WTC11 (cell line): ENCODE results near the gene NR3C1. TPM values are rescaled to one million over a fixed set of nuclear protein-coding genes. Genes with fewer than 3 reads are reported as not detected.

Experiments
- ATAC-seq: fragments of 200-7000 bp; cut with Tn5 transposase; 2 replicates; pipeline ENCODE4 v1.10.0; 2021; ENCODE audit warnings: mild to moderate bottlenecking, moderate library complexity
- CTCF ChIA-PET: fragments of 300-600 bp; sonication (Branson Sonifier 250); formaldehyde crosslinking; loops from one replicate; lab custom pipeline; 2021; ENCODE audit warnings: antibody characterized with exemption; lab: Charles Lee
- POLR2A ChIA-PET: fragments of 350-600 bp; sonication (Branson Sonifier 250); formaldehyde crosslinking; loops from one replicate; lab custom pipeline; 2021; ENCODE audit warnings: antibody characterized with exemption; lab: Charles Lee
- DNase-seq: peaks from one replicate; pipeline ENCODE4 v3.0.0; 2021; ENCODE audit warnings: low spot score
- H3K27ac Mint-ChIP-seq: 2 replicates; pipeline ENCODE4 v1.8.0; 2021; ENCODE audit warnings: mixed read lengths
- H3K27me3 Mint-ChIP-seq: 2 replicates; pipeline ENCODE4 v1.8.0; 2021; ENCODE audit warnings: low read depth, mild to moderate bottlenecking, moderate library complexity, mixed read lengths
- H3K36me3 Mint-ChIP-seq: 2 replicates; pipeline ENCODE4 v1.8.0; 2021; ENCODE audit warnings: mixed read lengths
- H3K4me1 Mint-ChIP-seq: 2 replicates; pipeline ENCODE4 v1.8.0; 2022; ENCODE audit warnings: mixed read lengths
- H3K4me3 Mint-ChIP-seq: 2 replicates; pipeline ENCODE4 v1.8.0; 2021; ENCODE audit warnings: mild to moderate bottlenecking, moderate library complexity, mixed read lengths
- H3K9me3 Mint-ChIP-seq: 2 replicates; pipeline ENCODE4 v1.8.0; 2021; ENCODE audit warnings: mixed read lengths
- ATF2 ChIP-seq: sonication (generic); formaldehyde crosslinking; IDR thresholded peaks from 2 replicates; pipeline ENCODE4 v1.8.1; 2022; ENCODE audit warnings: low read depth, missing genetic modification reagents, borderline replicate concordance
- CREB1 ChIP-seq: sonication (generic); formaldehyde crosslinking; IDR thresholded peaks from 2 replicates; pipeline ENCODE4 v1.8.0; 2023; ENCODE audit warnings: mild to moderate bottlenecking, missing genetic modification reagents
- CTCF ChIP-seq: fragments of 200-600 bp; IDR thresholded peaks from 2 replicates; pipeline ENCODE4 v1.8.0; 2022; ENCODE audit warnings: antibody characterized with exemption
- ELF4 ChIP-seq: sonication (generic); formaldehyde crosslinking; IDR thresholded peaks from 2 replicates; pipeline ENCODE4 v1.8.1; 2022; ENCODE audit warnings: low read depth, mild to moderate bottlenecking, moderate library complexity, missing genetic modification reagents
- ETV6 ChIP-seq: sonication (generic); formaldehyde crosslinking; IDR thresholded peaks from 2 replicates; pipeline ENCODE4 v1.8.1; 2022; ENCODE audit warnings: mild to moderate bottlenecking, missing genetic modification reagents
- FOXK1 ChIP-seq: sonication (generic); formaldehyde crosslinking; IDR thresholded peaks from 2 replicates; pipeline ENCODE4 v1.8.0; 2022; ENCODE audit warnings: mild to moderate bottlenecking, moderate library complexity, missing genetic modification reagents
- FOXP1 ChIP-seq: sonication (generic); formaldehyde crosslinking; IDR thresholded peaks from 2 replicates; pipeline ENCODE4 v1.8.0; 2022; ENCODE audit warnings: missing genetic modification reagents, mild to moderate bottlenecking, moderate library complexity, borderline replicate concordance
- GRHL2 ChIP-seq: fragments of 250-450 bp; sonication (Bioruptor Pico); IDR thresholded peaks from 2 replicates; pipeline ENCODE4 v1.8.0; 2022; ENCODE audit warnings: mild to moderate bottlenecking, moderate library complexity; ENCODE audit not compliant: insufficient replicate concordance, severe bottlenecking
- GTF2I ChIP-seq: fragments of 250-450 bp; sonication (Bioruptor Pico); conservative IDR thresholded peaks from 2 replicates; pipeline ENCODE4 v1.4.0; 2021; ENCODE audit warnings: mild to moderate bottlenecking
- JAZF1 ChIP-seq: fragments of 250-450 bp; sonication (Bioruptor Pico); IDR thresholded peaks from 2 replicates; pipeline ENCODE4 v1.9.0; 2021; ENCODE audit warnings: moderate library complexity, mild to moderate bottlenecking, inconsistent platforms
- JUN ChIP-seq: sonication (generic); formaldehyde crosslinking; IDR thresholded peaks from 2 replicates; pipeline ENCODE4 v1.8.0; 2023; ENCODE audit warnings: mild to moderate bottlenecking, missing genetic modification reagents
- NFATC4 ChIP-seq: fragments of 250-450 bp; sonication (Bioruptor Pico); IDR thresholded peaks from 2 replicates; pipeline ENCODE4 v1.9.0; 2021; ENCODE audit warnings: mild to moderate bottlenecking
- NFE2L1 ChIP-seq: sonication (generic); formaldehyde crosslinking; IDR thresholded peaks from 2 replicates; pipeline ENCODE4 v1.8.1; 2023; ENCODE audit warnings: missing genetic modification reagents
- NR2C2 ChIP-seq: sonication (generic); formaldehyde crosslinking; IDR thresholded peaks from 2 replicates; pipeline ENCODE4 v1.8.0; 2022; ENCODE audit warnings: mild to moderate bottlenecking, missing genetic modification reagents
- SOX15 ChIP-seq: fragments of 250-450 bp; sonication (Bioruptor Pico); IDR thresholded peaks from 2 replicates; pipeline ENCODE4 v1.9.0; 2021; ENCODE audit warnings: mild to moderate bottlenecking
- SP1 ChIP-seq: sonication (generic); formaldehyde crosslinking; conservative IDR thresholded peaks from 2 replicates; pipeline ENCODE4 v1.8.1; 2022; ENCODE audit warnings: missing genetic modification reagents
- TP53 ChIP-seq: sonication (generic); formaldehyde crosslinking; IDR thresholded peaks from 2 replicates; pipeline ENCODE4 v1.8.1; 2023; ENCODE audit warnings: mild to moderate bottlenecking, missing genetic modification reagents
- ZBTB43 ChIP-seq: sonication (generic); formaldehyde crosslinking; IDR thresholded peaks from 2 replicates; pipeline ENCODE4 v1.8.1; 2023; ENCODE audit warnings: mild to moderate bottlenecking, missing genetic modification reagents
- ZNF232 ChIP-seq: sonication (generic); formaldehyde crosslinking; IDR thresholded peaks from 2 replicates; pipeline ENCODE4 v1.8.0; 2022; ENCODE audit warnings: mild to moderate bottlenecking, missing genetic modification reagents
- ZNF396 ChIP-seq: fragments of 250-450 bp; sonication (Bioruptor Pico); IDR thresholded peaks from 2 replicates; pipeline ENCODE4 v1.8.0; 2021; ENCODE audit warnings: mild to moderate bottlenecking, moderate library complexity, borderline replicate concordance
- ZNF416 ChIP-seq: fragments of 250-450 bp; sonication (Bioruptor Pico); IDR thresholded peaks from 2 replicates; pipeline ENCODE4 v1.9.0; 2021; ENCODE audit warnings: mild to moderate bottlenecking, inconsistent platforms
- total RNA-seq: library from RNA; stranded (reverse); gene quantifications from 3 replicates; pipeline ENCODE4 v1.2.3, GENCODE V29; 2021
- TF ChIP-seq, protein P1 (sequence below): fragments of 250-450 bp; sonication (Bioruptor Pico); IDR thresholded peaks from 2 replicates; pipeline ENCODE4 v1.8.0; 2021; ENCODE audit warnings: mild to moderate bottlenecking
- TF ChIP-seq, protein P2 (sequence below): fragments of 250-450 bp; sonication (Bioruptor Pico); IDR thresholded peaks from 2 replicates; pipeline ENCODE4 v1.9.0; 2021; ENCODE audit warnings: mild to moderate bottlenecking
- TF ChIP-seq, protein P3 (sequence below): fragments of 250-450 bp; sonication (Bioruptor Pico); IDR thresholded peaks from 2 replicates; pipeline ENCODE4 v1.9.0; 2021; ENCODE audit warnings: mild to moderate bottlenecking
- TF ChIP-seq, protein P4 (sequence below): sonication (generic); formaldehyde crosslinking; IDR thresholded peaks from 2 replicates; pipeline ENCODE4 v1.8.1; 2023; ENCODE audit warnings: mild to moderate bottlenecking, moderate library complexity, missing genetic modification reagents

Gene NR3C1
- total RNA-seq, 1 experiment from 2014 or later, result 15.0 TPM

GRCh38 chr5:143337946-143338345 is 65.5 kb downstream of the NR3C1 start:
- Mint-ChIP-seq H3K4me3 (no peak overlapping the region), H3K27me3 (no peaks in the 10 kb centered on the region), H3K9me3 (no peaks in the 10 kb centered on the region), H3K27ac (no peak overlapping the region), H3K4me1 (peaks cover 13% of the 10 kb centered on the region), H3K36me3 (no peaks in the 10 kb centered on the region)
- TF ChIP-seq ETV6 (CRISPR knock-in tag), result no peak
- DNase-seq, result no peak
- no peak for ATAC-seq
- ChIA-PET CTCF (no interaction called here), POLR2A (no interaction called here)

DNA sequence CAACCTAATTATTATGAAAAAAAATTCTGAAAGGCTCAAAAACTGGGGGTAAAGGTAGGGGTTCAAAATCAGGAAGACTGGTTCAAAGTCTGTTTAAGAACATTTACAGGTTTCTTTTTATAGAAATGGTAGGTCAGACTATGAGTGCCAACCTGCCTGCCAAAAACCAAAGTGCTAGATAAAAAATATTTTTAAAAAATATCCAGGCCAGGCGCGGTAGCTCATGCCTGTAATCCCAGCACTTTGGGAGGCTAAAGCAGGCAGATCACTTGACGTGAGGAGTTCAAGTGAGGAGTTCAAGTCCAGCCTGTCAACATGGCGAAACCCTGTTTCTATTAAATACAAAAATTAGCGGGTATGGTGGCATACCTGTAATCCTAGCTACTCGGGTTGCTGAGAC is 67.0 kb downstream of the NR3C1 start:
- ChIA-PET POLR2A (interaction anchor here (1.1 kb wide), 1 partner anchor 12 kb away, joined by 4 read pairs; no protein-coding TSS in a partner anchor), CTCF (no interaction called here)
- peaks cover 11% of the 10 kb centered on the region for H3K4me1 Mint-ChIP-seq
- ATAC-seq (no peak), DNase-seq (no peak)
- H3K36me3 Mint-ChIP-seq, result no peaks in the 10 kb centered on the region
- H3K4me3 Mint-ChIP-seq, result no peak overlapping the region
- H3K27ac Mint-ChIP-seq, result no peak overlapping the region
- TF ChIP-seq, protein P1, sequence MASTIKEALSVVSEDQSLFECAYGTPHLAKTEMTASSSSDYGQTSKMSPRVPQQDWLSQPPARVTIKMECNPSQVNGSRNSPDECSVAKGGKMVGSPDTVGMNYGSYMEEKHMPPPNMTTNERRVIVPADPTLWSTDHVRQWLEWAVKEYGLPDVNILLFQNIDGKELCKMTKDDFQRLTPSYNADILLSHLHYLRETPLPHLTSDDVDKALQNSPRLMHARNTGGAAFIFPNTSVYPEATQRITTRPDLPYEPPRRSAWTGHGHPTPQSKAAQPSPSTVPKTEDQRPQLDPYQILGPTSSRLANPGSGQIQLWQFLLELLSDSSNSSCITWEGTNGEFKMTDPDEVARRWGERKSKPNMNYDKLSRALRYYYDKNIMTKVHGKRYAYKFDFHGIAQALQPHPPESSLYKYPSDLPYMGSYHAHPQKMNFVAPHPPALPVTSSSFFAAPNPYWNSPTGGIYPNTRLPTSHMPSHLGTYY, result no peak
- TF ChIP-seq ETV6 (CRISPR knock-in tag) (no peak), FOXK1 (CRISPR knock-in tag) (no peak), ATF2 (CRISPR knock-in tag) (no peak), NFATC4 (no peak), ZNF416 (CRISPR knock-in tag) (no peak), ELF4 (no peak), FOXP1 (CRISPR knock-in tag) (no peak), TP53 (CRISPR knock-in tag) (no peak), GRHL2 (CRISPR knock-in tag) (no peak), JUN (no peak), NR2C2 (CRISPR knock-in tag) (no peak), ZNF232 (CRISPR knock-in tag) (no peak), CREB1 (CRISPR knock-in tag) (no peak), CTCF (no peak)
- TF ChIP-seq, protein P2, sequence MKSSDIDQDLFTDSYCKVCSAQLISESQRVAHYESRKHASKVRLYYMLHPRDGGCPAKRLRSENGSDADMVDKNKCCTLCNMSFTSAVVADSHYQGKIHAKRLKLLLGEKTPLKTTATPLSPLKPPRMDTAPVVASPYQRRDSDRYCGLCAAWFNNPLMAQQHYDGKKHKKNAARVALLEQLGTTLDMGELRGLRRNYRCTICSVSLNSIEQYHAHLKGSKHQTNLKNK (CRISPR knock-in tag), result no peak
- no peaks in the 10 kb centered on the region for H3K27me3 Mint-ChIP-seq
- no peaks in the 10 kb centered on the region for H3K9me3 Mint-ChIP-seq

DNA sequence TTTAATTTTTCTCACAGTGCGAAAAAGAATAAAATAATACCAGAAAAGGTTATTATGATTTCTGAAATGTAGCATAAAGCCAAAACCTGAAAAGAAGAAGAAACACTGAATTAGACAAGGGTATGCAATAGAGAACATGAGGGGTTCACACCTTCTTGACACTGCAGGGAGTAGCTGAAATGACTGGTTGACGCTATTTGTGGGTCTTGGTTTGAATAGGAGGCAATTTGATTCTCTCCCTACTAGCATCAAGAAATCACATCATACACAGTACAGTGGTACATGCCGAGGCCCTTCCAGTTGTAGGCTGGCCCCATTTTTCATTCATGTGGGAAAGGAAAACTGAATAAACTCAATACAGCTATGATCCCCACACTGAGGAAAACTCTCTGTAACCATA is 68.6 kb downstream of the NR3C1 start:
- Mint-ChIP-seq H3K27me3 (no peaks in the 10 kb centered on the region), H3K36me3 (no peaks in the 10 kb centered on the region), H3K4me3 (no peak overlapping the region), H3K9me3 (no peaks in the 10 kb centered on the region), H3K4me1 (peaks cover 7% of the 10 kb centered on the region), H3K27ac (no peak overlapping the region)
- ChIA-PET POLR2A (no interaction called here), CTCF (no interaction called here)
- DNase-seq (no peak), ATAC-seq (no peak)
- TF ChIP-seq ELF4 (no peak), ZBTB43 (no peak), ZNF396 (no peak), ZNF416 (CRISPR knock-in tag) (no peak), JAZF1 (CRISPR knock-in tag) (no peak), SOX15 (CRISPR knock-in tag) (no peak), SP1 (no peak), GTF2I (no peak), NFE2L1 (CRISPR knock-in tag) (no peak)
- TF ChIP-seq, protein P3, sequence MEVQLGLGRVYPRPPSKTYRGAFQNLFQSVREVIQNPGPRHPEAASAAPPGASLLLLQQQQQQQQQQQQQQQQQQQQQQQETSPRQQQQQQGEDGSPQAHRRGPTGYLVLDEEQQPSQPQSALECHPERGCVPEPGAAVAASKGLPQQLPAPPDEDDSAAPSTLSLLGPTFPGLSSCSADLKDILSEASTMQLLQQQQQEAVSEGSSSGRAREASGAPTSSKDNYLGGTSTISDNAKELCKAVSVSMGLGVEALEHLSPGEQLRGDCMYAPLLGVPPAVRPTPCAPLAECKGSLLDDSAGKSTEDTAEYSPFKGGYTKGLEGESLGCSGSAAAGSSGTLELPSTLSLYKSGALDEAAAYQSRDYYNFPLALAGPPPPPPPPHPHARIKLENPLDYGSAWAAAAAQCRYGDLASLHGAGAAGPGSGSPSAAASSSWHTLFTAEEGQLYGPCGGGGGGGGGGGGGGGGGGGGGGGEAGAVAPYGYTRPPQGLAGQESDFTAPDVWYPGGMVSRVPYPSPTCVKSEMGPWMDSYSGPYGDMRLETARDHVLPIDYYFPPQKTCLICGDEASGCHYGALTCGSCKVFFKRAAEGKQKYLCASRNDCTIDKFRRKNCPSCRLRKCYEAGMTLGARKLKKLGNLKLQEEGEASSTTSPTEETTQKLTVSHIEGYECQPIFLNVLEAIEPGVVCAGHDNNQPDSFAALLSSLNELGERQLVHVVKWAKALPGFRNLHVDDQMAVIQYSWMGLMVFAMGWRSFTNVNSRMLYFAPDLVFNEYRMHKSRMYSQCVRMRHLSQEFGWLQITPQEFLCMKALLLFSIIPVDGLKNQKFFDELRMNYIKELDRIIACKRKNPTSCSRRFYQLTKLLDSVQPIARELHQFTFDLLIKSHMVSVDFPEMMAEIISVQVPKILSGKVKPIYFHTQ (CRISPR knock-in tag), result no peak
- TF ChIP-seq, protein P4, sequence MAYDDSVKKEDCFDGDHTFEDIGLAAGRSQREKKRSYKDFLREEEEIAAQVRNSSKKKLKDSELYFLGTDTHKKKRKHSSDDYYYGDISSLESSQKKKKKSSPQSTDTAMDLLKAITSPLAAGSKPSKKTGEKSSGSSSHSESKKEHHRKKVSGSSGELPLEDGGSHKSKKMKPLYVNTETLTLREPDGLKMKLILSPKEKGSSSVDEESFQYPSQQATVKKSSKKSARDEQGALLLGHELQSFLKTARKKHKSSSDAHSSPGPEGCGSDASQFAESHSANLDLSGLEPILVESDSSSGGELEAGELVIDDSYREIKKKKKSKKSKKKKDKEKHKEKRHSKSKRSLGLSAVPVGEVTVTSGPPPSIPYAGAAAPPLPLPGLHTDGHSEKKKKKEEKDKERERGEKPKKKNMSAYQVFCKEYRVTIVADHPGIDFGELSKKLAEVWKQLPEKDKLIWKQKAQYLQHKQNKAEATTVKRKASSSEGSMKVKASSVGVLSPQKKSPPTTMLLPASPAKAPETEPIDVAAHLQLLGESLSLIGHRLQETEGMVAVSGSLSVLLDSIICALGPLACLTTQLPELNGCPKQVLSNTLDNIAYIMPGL (CRISPR knock-in tag), result no peak
